ENCODE data around the gene IZUMO4.
A peak's percentile ranks its signal among the peaks of the same experiment; 100 is the strongest.

IZUMO4 gene

GRCh38 chr19:2051773-2052704 is 44.7 kb upstream of the IZUMO4 start:
- TF ChIP-seq TAF1 (IDR thresholded peaks at IDR 0.05; ENCODE audit: borderline replicate concordance, low read depth, low read length) (no peak), POLR2A (IDR thresholded peaks at IDR 0.05; ENCODE audit: low read depth, low read length) (no peak), POLR2AphosphoS5 (IDR thresholded peaks at IDR 0.05; ENCODE audit: low read depth, low read length) (no peak)
- no peak for FAIRE-seq
- DNase-seq (ENCODE audit: insufficient read length) = no peak

GRCh38 chr19:2053601-2054389 is 42.9 kb upstream of the IZUMO4 start:
- DNase-seq (ENCODE audit: insufficient read length) = no peak
- TF ChIP-seq POLR2A (IDR thresholded peaks at IDR 0.05; ENCODE audit: low read depth, low read length) (no peak), POLR2AphosphoS5 (IDR thresholded peaks at IDR 0.05; ENCODE audit: low read depth, low read length) (no peak), TAF1 (IDR thresholded peaks at IDR 0.05; ENCODE audit: borderline replicate concordance, low read depth, low read length) (no peak)
- FAIRE-seq = peak; percentile 53

GRCh38 chr19:2054763-2055162 is 42.0 kb upstream of the IZUMO4 start:
- TF ChIP-seq POLR2A (IDR thresholded peaks at IDR 0.05; ENCODE audit: low read depth, low read length) (no peak), POLR2AphosphoS5 (IDR thresholded peaks at IDR 0.05; ENCODE audit: low read depth, low read length) (no peak), TAF1 (IDR thresholded peaks at IDR 0.05; ENCODE audit: borderline replicate concordance, low read depth, low read length) (no peak)
- FAIRE-seq (no peak), DNase-seq (ENCODE audit: insufficient read length) (no peak)

- DNase-seq (ENCODE audit: insufficient read length) (no peak), FAIRE-seq (peak; percentile 87)
- TF ChIP-seq POLR2A (IDR thresholded peaks at IDR 0.05; ENCODE audit: low read depth, low read length) (peak; percentile 46; the same call in 1 of the 2 replicates), TAF1 (IDR thresholded peaks at IDR 0.05; ENCODE audit: borderline replicate concordance, low read depth, low read length) (no peak)
These were observed 40.5 kb upstream of the IZUMO4 start for GRCh38 chr19:2055931-2056836.

GRCh38 chr19:2056837-2057192 is 39.9 kb upstream of the IZUMO4 start:
- FAIRE-seq (no peak), DNase-seq (ENCODE audit: insufficient read length) (no peak)
- TF ChIP-seq POLR2A (IDR thresholded peaks at IDR 0.05; ENCODE audit: low read depth, low read length) = no peak

- FAIRE-seq (no peak), DNase-seq (ENCODE audit: insufficient read length) (no peak)
- TF ChIP-seq TAF1 (IDR thresholded peaks at IDR 0.05; ENCODE audit: borderline replicate concordance, low read depth, low read length) (no peak), POLR2AphosphoS5 (IDR thresholded peaks at IDR 0.05; ENCODE audit: low read depth, low read length) (no peak), POLR2A (IDR thresholded peaks at IDR 0.05; ENCODE audit: low read depth, low read length) (no peak)
These were observed 38.9 kb upstream of the IZUMO4 start for GRCh38 chr19:2057484-2058469.

GRCh38 chr19:2058570-2059421 is 37.9 kb upstream of the IZUMO4 start:
- DNase-seq (ENCODE audit: insufficient read length) (no peak), FAIRE-seq (no peak)
- TF ChIP-seq POLR2AphosphoS5 (IDR thresholded peaks at IDR 0.05; ENCODE audit: low read depth, low read length) (no peak), POLR2A (IDR thresholded peaks at IDR 0.05; ENCODE audit: low read depth, low read length) (no peak), TAF1 (IDR thresholded peaks at IDR 0.05; ENCODE audit: borderline replicate concordance, low read depth, low read length) (no peak)

- DNase-seq (ENCODE audit: insufficient read length) (no peak), FAIRE-seq (no peak)
- no peak for TF ChIP-seq POLR2A (IDR thresholded peaks at IDR 0.05; ENCODE audit: low read depth, low read length)
- no peak for TF ChIP-seq POLR2AphosphoS5 (IDR thresholded peaks at IDR 0.05; ENCODE audit: low read depth, low read length)
- no peak for TF ChIP-seq TAF1 (IDR thresholded peaks at IDR 0.05; ENCODE audit: borderline replicate concordance, low read depth, low read length)
These were observed 37.1 kb upstream of the IZUMO4 start for GRCh38 chr19:2059422-2060201.

All from GM12892 (cell line).